GM12865 (cell line): Measurements from ENCODE around the gene POLDIP2.

Source experiments
- DNase-seq: peaks from one replicate; pipeline ENCODE4 v3.0.0; 2010; ENCODE audit warnings: low read depth
- H3K4me3 ChIP-seq: 2 replicates; pipeline ENCODE4 v1.5.1; 2011; ENCODE audit warnings: mild to moderate bottlenecking, low read depth, low read length, control low read depth
- CTCF ChIP-seq: IDR thresholded peaks from 2 replicates; pipeline ENCODE4 v1.5.1; 2011; ENCODE audit warnings: low read length, control low read depth, low read depth, inconsistent platforms; ENCODE audit not compliant: insufficient read depth; ENCODE audit errors: missing control alignments

Gene POLDIP2

GRCh38 chr17:28385037-28385400, 27.7 kb upstream of the POLDIP2 start:
- TF ChIP-seq CTCF, result no peak
- H3K4me3 ChIP-seq, result no peak overlapping the region
- no peak for DNase-seq

DNA sequence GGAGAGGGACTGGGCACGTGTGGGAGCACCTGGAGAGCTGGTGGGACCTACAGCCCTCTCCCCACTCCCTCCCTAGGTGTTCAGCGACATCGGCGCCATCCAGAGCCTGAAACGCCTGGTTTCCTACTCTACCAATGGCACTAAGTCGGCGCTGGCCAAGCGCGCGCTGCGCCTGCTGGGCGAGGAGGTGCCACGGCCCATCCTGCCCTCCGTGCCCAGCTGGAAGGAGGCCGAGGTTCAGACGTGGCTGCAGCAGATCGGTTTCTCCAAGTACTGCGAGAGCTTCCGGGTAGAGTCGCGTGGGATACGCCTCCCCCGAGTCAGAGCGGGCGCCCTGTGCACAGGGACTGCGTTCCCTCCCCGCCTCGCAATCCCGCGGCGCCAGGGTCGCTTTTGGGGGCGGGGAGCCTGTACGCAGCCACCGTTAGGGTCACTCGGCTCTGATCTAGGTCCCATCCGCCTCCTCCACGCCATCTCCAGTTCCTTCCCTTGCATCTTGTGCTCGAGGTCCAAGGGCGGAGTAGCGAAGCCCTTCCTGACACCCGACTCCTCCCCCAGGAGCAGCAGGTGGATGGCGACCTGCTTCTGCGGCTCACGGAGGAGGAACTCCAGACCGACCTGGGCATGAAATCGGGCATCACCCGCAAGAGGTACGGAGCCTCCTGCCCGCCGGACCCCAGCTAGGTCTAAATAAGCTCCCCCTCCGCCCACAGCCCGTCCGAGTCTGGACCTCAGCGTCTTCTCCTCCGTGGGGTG, 27.1 kb upstream of the POLDIP2 start:
- H3K4me3 ChIP-seq, result no peak overlapping the region
- DNase-seq, result no peak
- no peak for TF ChIP-seq CTCF

GRCh38 chr17:28381141-28381825, 24.0 kb upstream of the POLDIP2 start:
- TF ChIP-seq CTCF, result no peak
- DNase-seq, result no peak
- no peak overlapping the region for H3K4me3 ChIP-seq

GRCh38 chr17:28379814-28380801, 22.8 kb upstream of the POLDIP2 start:
- H3K4me3 ChIP-seq, result no peak overlapping the region
- TF ChIP-seq CTCF, result no peak
- no peak for DNase-seq

GRCh38 chr17:28372945-28373274, 15.6 kb upstream of the POLDIP2 start:
- H3K4me3 ChIP-seq, result peak overlapping the region; percentile 76
- DNase-seq, result no peak
- TF ChIP-seq CTCF, result no peak

- peak; percentile 55 for DNase-seq
- peak overlapping the region; percentile 76 for H3K4me3 ChIP-seq
- no peak for TF ChIP-seq CTCF
Measured at GRCh38 chr17:28372203-28372944, 15.0 kb upstream of the POLDIP2 start.
